IPS-NIHi11 (cell line): ENCODE data around the gene DESI2.

Source experiments
- DNase-seq: peaks from one replicate; pipeline ENCODE4 v3.0.0; 2012; ENCODE audit warnings: mixed read lengths, low spot score

The DESI2 gene

GRCh38 chr1:244755673-244756072 is 102.7 kb downstream of the DESI2 start:
- DNase-seq = no peak

GRCh38 chr1:244757091-244757939 is 104.4 kb downstream of the DESI2 start:
- DNase-seq = no peak
